Measurements from ENCODE around the gene SLC12A7.

GRCh38 chr5:1083823-1084605, 27.8 kb downstream of the SLC12A7 start:
- TF ChIP-seq CTCF (IDR thresholded peaks at IDR 0.05): no peak
- no peak for TF ChIP-seq POLR2A (IDR thresholded peaks at IDR 0.05)
